Adrenal gland (tissue), 12 donors: Measurements from ENCODE around the gene CSNK2B. TPM values are rescaled to one million over a fixed set of nuclear protein-coding genes. Genes with fewer than 3 reads are reported as not detected.
A peak's percentile ranks its signal among the peaks of the same experiment; 100 is the strongest.

Experiments used
- DNase-seq, 7 donors: peaks; one replicate each; pipeline ENCODE4 v3.0.0-alpha.2; 2019 to 2020
- H3K27ac ChIP-seq, 5 donors: fragments of 200-600 bp; sonication (generic) in 4 of 5; 1 replicate in 3 of 5; 2 replicates in 2 of 5; pipeline versions ENCODE4 v1.5.1 to v1.8.0; 2016 to 2020; ENCODE audit warnings: mild to moderate bottlenecking in 1 of 5
- H3K27me3 ChIP-seq: fragments of 200-600 bp; 2 replicates; pipeline ENCODE4 v1.8.0; 2021
- H3K36me3 ChIP-seq, 2 donors: fragments of 200-600 bp; replicated peaks in 1 of 2; 1 replicate in 1 of 2; 2 replicates in 1 of 2; pipeline versions ENCODE4 v1.5.1 to v1.8.0; 2018 to 2022
- H3K4me1 ChIP-seq, 2 donors: fragments of 200-600 bp; replicated peaks in 1 of 2; 1 replicate in 1 of 2; 2 replicates in 1 of 2; pipeline versions ENCODE4 v1.5.1 to v1.8.0; 2018 to 2021
- H3K4me3 ChIP-seq, 4 donors: fragments of 200-600 bp; sonication (generic) in 3 of 4; one replicate each; pipeline ENCODE4 v1.5.1; 2016 to 2018
- H3K9me3 ChIP-seq, 3 donors: fragments of 200-600 bp; sonication (generic) in 1 of 3; replicated peaks in 1 of 3; 1 replicate in 2 of 3; 2 replicates in 1 of 3; pipeline versions ENCODE4 v1.5.1 to v1.8.0; 2016 to 2021
- POLR2A ChIP-seq, 2 donors: fragments of 450-650 bp; IDR thresholded peaks; one replicate each; pipeline ENCODE4 v1.6.1; 2017; ENCODE audit warnings: antibody characterized with exemption in 2 of 2, mild to moderate bottlenecking in 2 of 2, moderate library complexity in 1 of 2
- WGBS, 4 donors: extraction: QIAGEN DNeasy Blood & Tissue Kit in 2 of 4; methylation state at CpG; one replicate each; pipeline versions ENCODE4 v1.1.5 to v1.1.7; 2013 to 2017; 5-methylcytosine and 5-hydroxymethylcytosine counted together
- intact Hi-C, 2 donors: fragments of 100-400 bp; cut with DNase I; formaldehyde crosslinking; loops; one replicate each; pipeline versions ENCODE4 v1.14.1 to v1.15.0; 2022 to 2023
- polyA plus RNA-seq, 3 donors: library from polyadenylated mRNA; stranded (reverse); fragments of 200-250 nt in 2 of 3; fragments of 350-450 nt in 1 of 3; fragmentation: Illumina TruSeq in 1 of 3; extraction: RNeasy Lipid Tissue Mini Kit (QIAGEN cat#74804) in 1 of 3; gene quantifications; one replicate each; pipeline ENCODE4 v1.2.3, GENCODE V29; 2013 to 2014
- total RNA-seq, 9 donors: library from RNA; depleted of rRNA in 4 of 9; stranded (reverse); fragments of >200 nt in 4 of 9; fragments of 120-200 nt in 1 of 9; fragmentation: NEBNext Ultra II Directional in 1 of 9; extraction: Animal tissue kit (Norgen Biotek cat#: 25700) in 1 of 9; gene quantifications; one replicate each; pipeline versions ENCODE4 v1.1.0 to v1.2.4, GENCODE V29; 2013 to 2023
- TF ChIP-seq, protein P1 (sequence below), 6 experiments: fragments of 450-650 bp in 4 of 6; fragments of 200-600 bp in 2 of 6; sonication (generic) in 1 of 6; IDR thresholded peaks; 1 replicate in 5 of 6; 2 replicates in 1 of 6; pipeline versions ENCODE4 v1.5.1 to v1.8.0; 2016 to 2021; ENCODE audit warnings: antibody characterized with exemption in 6 of 6, mild to moderate bottlenecking in 2 of 6, moderate library complexity in 1 of 6
- donor health status: healthy with polysubstance abuse.
- donor health status: Bipolar disorder and iron deficiency.
- donor health status: DM: yes; HTN: yes; CAD: no.
- donor health status: DM: no; HTN: no; CAD: no.
- donor health status: DM: no; HTN: no; CAD: no.
- donor health status: DM: yes; HTN: yes; CAD: no.

CSNK2B gene
- total and polyA plus RNA-seq, 12 donors, result 142 to 324 (median 206) TPM

GRCh38 chr6:31660381-31661261 is 5.3 kb upstream of the CSNK2B start, which contains the start of gene C6orf47:
C6orf47 (minus strand) TSS chr6:31660778; CDS start chr6:31659947, 831 bp downstream.
- Histone ChIP-seq H3K9me3 (no peaks in the 10 kb centered on the region), H3K4me1 (peaks cover 20 to 45% of the 10 kb centered on the region in 2 donors), H3K36me3 (peaks cover 0 to 24% of the 10 kb centered on the region in 2 donors), H3K4me3 (peak within 1 kb of the TSS in 3 of 4 donors; percentile 50 to 80 (median 54)), H3K27me3 (no peaks in the 10 kb centered on the region), H3K27ac (peak within 1 kb of the TSS; percentile 73 to 97 (median 86))
- intact Hi-C loops, result no loop called here
- 0% methylated on average over 24 to 52 of the region's 52 CpGs for WGBS, 4 donors
- peak; percentile 85 to 94 (median 88) for DNase-seq
- peak; percentile 87 to 88 for TF ChIP-seq POLR2A (IDR thresholded peaks at IDR 0.05)
- TF ChIP-seq, protein P1, sequence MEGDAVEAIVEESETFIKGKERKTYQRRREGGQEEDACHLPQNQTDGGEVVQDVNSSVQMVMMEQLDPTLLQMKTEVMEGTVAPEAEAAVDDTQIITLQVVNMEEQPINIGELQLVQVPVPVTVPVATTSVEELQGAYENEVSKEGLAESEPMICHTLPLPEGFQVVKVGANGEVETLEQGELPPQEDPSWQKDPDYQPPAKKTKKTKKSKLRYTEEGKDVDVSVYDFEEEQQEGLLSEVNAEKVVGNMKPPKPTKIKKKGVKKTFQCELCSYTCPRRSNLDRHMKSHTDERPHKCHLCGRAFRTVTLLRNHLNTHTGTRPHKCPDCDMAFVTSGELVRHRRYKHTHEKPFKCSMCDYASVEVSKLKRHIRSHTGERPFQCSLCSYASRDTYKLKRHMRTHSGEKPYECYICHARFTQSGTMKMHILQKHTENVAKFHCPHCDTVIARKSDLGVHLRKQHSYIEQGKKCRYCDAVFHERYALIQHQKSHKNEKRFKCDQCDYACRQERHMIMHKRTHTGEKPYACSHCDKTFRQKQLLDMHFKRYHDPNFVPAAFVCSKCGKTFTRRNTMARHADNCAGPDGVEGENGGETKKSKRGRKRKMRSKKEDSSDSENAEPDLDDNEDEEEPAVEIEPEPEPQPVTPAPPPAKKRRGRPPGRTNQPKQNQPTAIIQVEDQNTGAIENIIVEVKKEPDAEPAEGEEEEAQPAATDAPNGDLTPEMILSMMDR (IDR thresholded peaks at IDR 0.05), result no peak

- no peaks in the 10 kb centered on the region for H3K27me3 ChIP-seq
- H3K4me3 ChIP-seq, result peak overlapping the region in 1 of 4 donors; percentile 80
- intact Hi-C loops, result no loop called here
These were observed 4.4 kb upstream of the CSNK2B start for GRCh38 chr6:31661262-31662123.

GRCh38 chr6:31662124-31662723 is 3.7 kb upstream of the CSNK2B start:
- DNase-seq, result no peak
- Histone ChIP-seq H3K27me3 (no peaks in the 10 kb centered on the region), H3K4me1 (peaks cover 20 to 54% of the 10 kb centered on the region in 2 donors), H3K27ac (no peak overlapping the region), H3K4me3 (no peak overlapping the region), H3K36me3 (peaks cover 0 to 18% of the 10 kb centered on the region in 2 donors), H3K9me3 (no peaks in the 10 kb centered on the region)
- no peak for TF ChIP-seq POLR2A (IDR thresholded peaks at IDR 0.05)
- TF ChIP-seq, protein P1 (IDR thresholded peaks at IDR 0.05), result no peak
- intact Hi-C loops, result no loop called here
- WGBS, 4 donors, result 87 to 90% (median 88%) methylated on average over 10 to 12 of the region's 12 CpGs

More at GRCh38 chr6:31661262-31662123, 4.4 kb upstream of the CSNK2B start:
- TF ChIP-seq POLR2A (IDR thresholded peaks at IDR 0.05), result no peak
- TF ChIP-seq, protein P1 (IDR thresholded peaks at IDR 0.05), result no peak
- H3K27ac ChIP-seq, result peak overlapping the region; percentile 73 to 97 (median 86)
- peaks cover 20 to 47% of the 10 kb centered on the region in 2 donors for H3K4me1 ChIP-seq
- H3K36me3 ChIP-seq, result peaks cover 0 to 20% of the 10 kb centered on the region in 2 donors
- whole genome bisulfite sequencing, 4 donors, result 64 to 71% (median 68%) methylated on average over 12 of the region's 12 CpGs
- DNase-seq, result no peak
- H3K9me3 ChIP-seq, result no peaks in the 10 kb centered on the region
